HT-29 (cell line): ENCODE results near the gene LRRC71. TPM values are rescaled to one million over a fixed set of nuclear protein-coding genes. Genes with fewer than 3 reads are reported as not detected.

ENCODE experiments used
- DNase-seq: peaks from one replicate; pipeline ENCODE4 v3.0.0-alpha.2; 2015; ENCODE audit warnings: low spot score
- total RNA-seq: library from RNA; depleted of rRNA; stranded (reverse); fragments of >200 nt; shearing (Covaris generic); gene quantifications from 2 replicates; pipeline ENCODE4 v1.2.3, GENCODE V29; 2014

The LRRC71 gene
- total RNA-seq, 1 experiment from 2014 or later: not detected

- peak; percentile 90 for DNase-seq
These were observed 28.0 kb upstream of the LRRC71 start for GRCh38 chr1:156892190-156893047.

- no peak for DNase-seq
These were observed 27.1 kb upstream of the LRRC71 start, which contains the start of gene PEAR1 for GRCh38 chr1:156893048-156893953. PEAR1 (plus strand) TSS chr1:156893718; CDS start chr1:156903927, 10,209 bp downstream.

- no peak for DNase-seq
These were observed 26.4 kb upstream of the LRRC71 start for GRCh38 chr1:156894001-156894400.

GRCh38 chr1:156894711-156895454 lies 25.5 kb upstream of the LRRC71 start:
- DNase-seq: no peak

- no peak for DNase-seq
These were observed 25.0 kb upstream of the LRRC71 start for GRCh38 chr1:156895455-156895812.

GRCh38 chr1:156895927-156896326 lies 24.5 kb upstream of the LRRC71 start:
- DNase-seq: no peak

GRCh38 chr1:156896490-156897033 lies 23.9 kb upstream of the LRRC71 start:
- DNase-seq: peak; percentile 28

GRCh38 chr1:156897078-156897825 lies 23.2 kb upstream of the LRRC71 start:
- DNase-seq: no peak

GRCh38 chr1:156898161-156898566 lies 22.3 kb upstream of the LRRC71 start:
- DNase-seq: no peak

GRCh38 chr1:156898971-156899664 lies 21.3 kb upstream of the LRRC71 start:
- DNase-seq: no peak

GRCh38 chr1:156899956-156900718 lies 20.3 kb upstream of the LRRC71 start:
- DNase-seq: no peak

- DNase-seq: no peak
These were observed 19.4 kb upstream of the LRRC71 start for GRCh38 chr1:156900896-156901589.

- DNase-seq: no peak
These were observed 18.9 kb upstream of the LRRC71 start for GRCh38 chr1:156901590-156901900.

GRCh38 chr1:156901966-156902915 lies 18.2 kb upstream of the LRRC71 start:
- no peak for DNase-seq

GRCh38 chr1:156903328-156904091 lies 16.9 kb upstream of the LRRC71 start:
- DNase-seq: no peak

GRCh38 chr1:156904187-156904959 lies 16.1 kb upstream of the LRRC71 start:
- DNase-seq: no peak
